ENCODE data around the gene TTF2.

Gene TTF2

DNA sequence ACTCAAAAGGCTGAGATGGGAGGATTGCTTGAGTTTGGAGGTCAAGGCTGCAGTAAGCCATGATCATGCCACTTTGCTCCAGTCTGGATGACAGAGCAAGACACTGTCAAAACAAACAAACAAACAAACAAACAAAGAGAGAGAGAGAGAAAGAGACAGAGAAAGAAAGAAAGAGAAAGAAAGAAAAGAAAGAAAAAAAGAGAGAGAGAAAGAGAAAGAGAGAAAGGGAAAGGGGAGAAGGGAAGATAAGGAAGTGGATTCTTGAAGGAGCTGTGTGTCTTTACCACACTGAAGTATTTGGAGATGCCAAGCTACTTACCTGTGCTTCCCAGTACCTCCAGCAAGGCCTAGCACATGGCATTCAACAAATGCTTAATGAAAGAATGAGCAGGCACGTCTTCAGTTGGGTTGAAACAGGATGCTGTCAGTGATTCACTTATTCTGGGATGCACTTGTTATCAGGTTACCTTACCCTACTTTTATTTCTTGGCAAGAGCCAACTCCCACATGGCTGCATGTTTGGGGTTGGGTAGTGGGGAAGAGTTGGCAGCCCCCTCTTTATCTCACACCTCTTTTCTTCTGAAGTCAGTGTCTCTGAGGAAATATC lies 29.8 kb upstream of the TTF2 start:
- no peak for DNase-seq (ENCODE audit: extremely low spot score)
- TF ChIP-seq CTCF (IDR thresholded peaks at IDR 0.05; ENCODE audit: control extremely low read depth, extremely low read depth, low read depth, missing control alignments), result no peak
- ChIA-PET CTCF (no interaction called here), POLR2A (no interaction called here)

DNA sequence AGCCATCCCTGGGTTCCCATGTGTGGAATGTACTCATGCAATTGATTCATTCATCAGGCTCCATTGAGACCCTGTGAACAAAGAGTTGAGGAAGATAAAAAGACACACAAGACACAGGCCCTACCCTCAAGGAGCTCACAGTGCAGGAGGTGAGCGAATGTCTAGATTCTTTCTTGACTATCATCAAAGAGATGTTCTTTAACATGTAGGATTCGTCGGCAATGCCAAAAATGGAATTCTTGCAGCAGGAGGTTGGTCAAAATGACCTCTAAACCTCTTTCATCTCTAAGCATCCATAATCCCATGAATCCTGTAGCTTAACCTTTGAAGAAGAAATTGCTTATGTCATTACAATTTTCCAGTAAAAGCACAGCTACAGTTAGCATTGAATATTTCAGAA lies 27.9 kb upstream of the TTF2 start:
- no peak for TF ChIP-seq CTCF (IDR thresholded peaks at IDR 0.05; ENCODE audit: control extremely low read depth, extremely low read depth, low read depth, missing control alignments)
- ChIA-PET CTCF (interaction anchor here (1.5 kb wide), 1 partner anchor 11 kb away, joined by 3 read pairs; no protein-coding TSS in a partner anchor), POLR2A (no interaction called here)
- no peak for DNase-seq (ENCODE audit: extremely low spot score)

GRCh38 chr1:117032681-117033539 lies 27.2 kb upstream of the TTF2 start:
- TF ChIP-seq CTCF (IDR thresholded peaks at IDR 0.05; ENCODE audit: control extremely low read depth, extremely low read depth, low read depth, missing control alignments), result no peak
- DNase-seq (ENCODE audit: extremely low spot score), result no peak
- ChIA-PET POLR2A (no interaction called here), CTCF (interaction anchor here (0.7 to 1.5 kb wide), 2 partner anchors 12 to 215 kb away, joined by 3 read pairs; no protein-coding TSS in a partner anchor)

DNA sequence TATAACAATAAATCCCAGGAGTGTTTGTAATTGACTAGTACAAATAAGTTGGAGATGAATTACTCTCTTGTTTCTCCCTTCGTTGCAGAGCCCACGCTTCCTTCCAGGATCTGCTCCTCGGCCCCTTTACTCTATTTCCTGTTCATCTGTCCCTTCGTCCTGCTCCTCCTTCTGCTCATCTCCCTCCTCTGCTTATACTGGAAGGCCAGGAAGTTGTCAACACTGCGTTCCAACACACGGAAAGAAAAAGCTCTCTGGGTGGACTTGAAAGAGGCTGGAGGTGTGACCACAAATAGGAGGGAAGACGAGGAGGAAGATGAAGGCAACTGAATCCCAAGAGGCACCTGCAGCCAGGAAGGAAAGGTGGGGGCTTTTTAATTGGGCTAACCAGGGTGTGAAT lies 26.4 kb upstream of the TTF2 start:
- ChIA-PET CTCF (no interaction called here), POLR2A (interaction anchor here (0.5 kb wide), 1 partner anchor 241 kb away, joined by 3 read pairs; no protein-coding TSS in a partner anchor)
- TF ChIP-seq CTCF (IDR thresholded peaks at IDR 0.05; ENCODE audit: control extremely low read depth, extremely low read depth, low read depth, missing control alignments), result no peak
- DNase-seq (ENCODE audit: extremely low spot score), result no peak

DNA sequence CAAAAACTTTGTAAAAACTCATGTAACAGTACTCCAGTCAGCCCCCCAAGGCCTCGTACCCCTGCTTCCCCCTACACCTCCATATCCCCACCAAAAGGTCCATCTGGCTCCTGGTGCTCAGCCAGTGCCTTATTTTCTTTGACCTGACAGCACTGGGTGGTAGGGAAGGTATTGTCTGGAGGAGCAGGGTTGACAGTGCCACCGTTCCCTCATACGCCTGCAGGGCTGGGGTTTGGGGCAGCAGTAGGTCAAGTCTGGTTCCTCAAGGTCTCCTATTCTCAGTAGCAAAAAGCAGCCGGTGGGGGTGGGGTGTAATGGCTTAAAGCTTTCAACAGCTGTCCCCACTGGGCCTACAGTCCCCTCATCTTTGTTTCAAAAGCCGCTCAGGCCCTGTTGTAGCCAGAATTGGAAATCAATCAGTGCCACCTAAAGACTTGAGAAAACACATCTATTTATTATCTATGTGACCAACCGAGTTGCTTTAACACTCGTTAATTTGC lies 25.3 kb upstream of the TTF2 start:
- DNase-seq (ENCODE audit: extremely low spot score), result no peak
- POLR2A ChIA-PET, result no interaction called here
- CTCF ChIA-PET, result no interaction called here
- no peak for TF ChIP-seq CTCF (IDR thresholded peaks at IDR 0.05; ENCODE audit: control extremely low read depth, extremely low read depth, low read depth, missing control alignments)

DNA sequence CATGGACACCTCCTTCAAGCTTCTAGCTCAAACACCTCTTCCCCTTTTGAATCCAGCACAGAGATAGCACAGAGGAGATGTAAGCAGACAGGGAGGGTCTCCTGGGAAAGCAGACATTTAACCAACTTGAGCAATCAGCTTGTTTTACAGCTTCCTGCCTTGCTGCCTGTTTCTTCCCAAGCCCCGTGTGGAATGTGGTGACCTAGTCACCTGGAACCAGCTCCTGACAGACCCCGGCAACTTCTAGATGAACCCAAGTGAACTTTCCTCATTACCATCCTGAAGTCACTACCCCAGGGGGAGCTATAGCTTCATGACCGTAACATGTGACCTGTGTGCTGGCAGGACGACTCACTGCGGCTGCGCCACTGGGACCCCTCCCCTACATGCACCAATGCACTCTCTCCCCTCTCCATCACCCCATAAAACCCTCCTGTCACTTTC lies 24.1 kb upstream of the TTF2 start:
- ChIA-PET POLR2A (no interaction called here), CTCF (no interaction called here)
- TF ChIP-seq CTCF (IDR thresholded peaks at IDR 0.05; ENCODE audit: control extremely low read depth, extremely low read depth, low read depth, missing control alignments), result no peak
- no peak for DNase-seq (ENCODE audit: extremely low spot score)

Data from GM10248 (cell line).